Large intestine (tissue), 12 donors: ENCODE measurements around the gene OLFM2. TPM values are rescaled to one million over a fixed set of nuclear protein-coding genes. Genes with fewer than 3 reads are reported as not detected.

ENCODE experiments used
- DNase-seq, 2 donors: peaks; one replicate each; pipeline versions ENCODE4 v3.0.0 to v3.0.0-alpha.2; 2013
- H3K27ac ChIP-seq: one replicate; pipeline ENCODE4 v1.5.1; 2013; ENCODE audit warnings: low read length
- H3K27me3 ChIP-seq: 2 replicates; pipeline ENCODE4 v1.6.1; 2013; ENCODE audit warnings: low read length; ENCODE audit not compliant: control insufficient read depth, insufficient read depth
- H3K36me3 ChIP-seq: 2 replicates; pipeline ENCODE4 v1.6.1; 2013; ENCODE audit warnings: low read length; ENCODE audit not compliant: control insufficient read depth, insufficient read depth
- H3K4me1 ChIP-seq: one replicate; pipeline ENCODE4 v1.6.1; 2013; ENCODE audit warnings: low read length; ENCODE audit not compliant: control insufficient read depth, insufficient read depth
- H3K4me3 ChIP-seq: one replicate; pipeline ENCODE4 v1.5.1; 2013; ENCODE audit warnings: low read length
- H3K9me3 ChIP-seq: one replicate; pipeline ENCODE4 v1.6.1; 2013; ENCODE audit warnings: mild to moderate bottlenecking, low read depth, low read length, moderate library complexity; ENCODE audit not compliant: control insufficient read depth
- WGBS: methylation state at CpG from one replicate; pipeline ENCODE4 v1.1.5; 2013; ENCODE audit warnings: low lambda C conversion rate; ENCODE audit not compliant: insufficient coverage; 5-methylcytosine and 5-hydroxymethylcytosine counted together
- long read RNA-seq, 11 donors: transcript quantifications; one replicate each; lab custom pipeline, GENCODE V29; 2026
- polyA plus RNA-seq: library from polyadenylated mRNA; unstranded; fragments of 120-200 nt; gene quantifications from one replicate; pipeline ENCODE4 v1.2.1, GENCODE V29; 2013

OLFM2 gene
- 15.9 TPM for polyA plus RNA-seq
- long read RNA-seq, donor 1, partial matches to known transcripts = 0 of 3 reads
- long read RNA-seq, donor 1, other reads (novel, unspliced or antisense) = 0 of 3 reads
- long read RNA-seq, donor 2, partial matches to known transcripts = 0 of 5 reads
- long read RNA-seq, donor 2, other reads (novel, unspliced or antisense) = 0 of 5 reads
- long read RNA-seq, donor 3 = 0 reads
- long read RNA-seq, donor 4 = 0 reads
- long read RNA-seq, donor 5, transcript OLFM2-201 (6 exons, 2,019 nt) = major isoform, 7 of 9 reads
- long read RNA-seq, donor 5, partial matches to known transcripts = 0 of 9 reads
- long read RNA-seq, donor 5, other reads (novel, unspliced or antisense) = 0 of 9 reads
- long read RNA-seq, donor 6, transcript OLFM2-201 (6 exons, 2,019 nt) = major isoform, 7 of 48 reads
- long read RNA-seq, donor 6, partial matches to known transcripts = 14 of 48 reads
- long read RNA-seq, donor 6, other reads (novel, unspliced or antisense) = 22 of 48 reads
- long read RNA-seq, donor 7, transcript OLFM2-201 (6 exons, 2,019 nt) = major isoform, 6 of 7 reads
- long read RNA-seq, donor 7, partial matches to known transcripts = 0 of 7 reads
- long read RNA-seq, donor 7, other reads (novel, unspliced or antisense) = 0 of 7 reads
- long read RNA-seq, donor 8, partial matches to known transcripts = 0 of 4 reads
- long read RNA-seq, donor 8, other reads (novel, unspliced or antisense) = 0 of 4 reads
- long read RNA-seq, donor 9, partial matches to known transcripts = 0 of 2 reads
- long read RNA-seq, donor 9, other reads (novel, unspliced or antisense) = 0 of 2 reads
- long read RNA-seq, donor 10, transcript OLFM2-201 (6 exons, 2,019 nt) = major isoform, 5 of 6 reads
- long read RNA-seq, donor 10, partial matches to known transcripts = 0 of 6 reads
- long read RNA-seq, donor 10, other reads (novel, unspliced or antisense) = 0 of 6 reads
- long read RNA-seq, donor 11, partial matches to known transcripts = 0 of 6 reads
- long read RNA-seq, donor 11, other reads (novel, unspliced or antisense) = 0 of 6 reads

DNA sequence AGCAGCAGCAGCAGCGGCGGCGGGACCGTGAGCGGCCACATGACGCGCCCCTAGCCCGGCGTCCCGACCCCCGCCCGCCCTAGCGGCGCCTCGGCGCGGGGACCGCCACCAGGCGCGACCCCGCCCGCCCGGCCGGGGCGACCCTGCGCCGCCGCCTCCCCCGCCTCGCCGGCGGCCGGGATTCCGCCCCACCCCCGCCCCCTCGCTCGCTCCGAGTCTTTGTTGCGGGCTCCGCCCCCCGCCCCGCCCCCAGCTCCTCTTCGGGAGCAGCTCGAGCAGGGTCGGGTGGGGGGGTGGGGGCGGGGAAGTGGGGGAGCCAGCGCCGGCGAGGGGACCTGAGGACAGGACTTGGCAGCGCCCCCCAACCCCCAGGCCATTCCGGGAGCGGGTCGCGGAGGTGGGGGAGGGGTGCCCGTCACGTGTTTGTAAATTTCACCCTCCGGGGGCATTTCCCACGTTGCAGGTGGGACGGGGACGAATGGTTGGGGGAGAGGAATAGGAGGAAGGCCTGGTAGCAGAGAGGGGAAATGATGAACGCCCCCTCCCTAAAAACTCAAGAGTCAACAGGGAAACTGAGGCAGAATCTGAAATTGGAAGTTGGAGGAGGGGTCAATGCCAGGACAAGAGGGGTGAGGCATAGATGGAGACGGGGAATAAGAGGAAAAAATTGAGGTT is at the start of gene OLFM2:
OLFM2 (minus strand) TSS at position 190 of the 675 bp plus-strand sequence; CDS start at position 41, 149 bp downstream.
- no CpG with 5 or more reads among the region's 62 CpGs for WGBS
- no peak within 1 kb of the TSS for H3K27ac ChIP-seq
- DNase-seq = no peak

DNA sequence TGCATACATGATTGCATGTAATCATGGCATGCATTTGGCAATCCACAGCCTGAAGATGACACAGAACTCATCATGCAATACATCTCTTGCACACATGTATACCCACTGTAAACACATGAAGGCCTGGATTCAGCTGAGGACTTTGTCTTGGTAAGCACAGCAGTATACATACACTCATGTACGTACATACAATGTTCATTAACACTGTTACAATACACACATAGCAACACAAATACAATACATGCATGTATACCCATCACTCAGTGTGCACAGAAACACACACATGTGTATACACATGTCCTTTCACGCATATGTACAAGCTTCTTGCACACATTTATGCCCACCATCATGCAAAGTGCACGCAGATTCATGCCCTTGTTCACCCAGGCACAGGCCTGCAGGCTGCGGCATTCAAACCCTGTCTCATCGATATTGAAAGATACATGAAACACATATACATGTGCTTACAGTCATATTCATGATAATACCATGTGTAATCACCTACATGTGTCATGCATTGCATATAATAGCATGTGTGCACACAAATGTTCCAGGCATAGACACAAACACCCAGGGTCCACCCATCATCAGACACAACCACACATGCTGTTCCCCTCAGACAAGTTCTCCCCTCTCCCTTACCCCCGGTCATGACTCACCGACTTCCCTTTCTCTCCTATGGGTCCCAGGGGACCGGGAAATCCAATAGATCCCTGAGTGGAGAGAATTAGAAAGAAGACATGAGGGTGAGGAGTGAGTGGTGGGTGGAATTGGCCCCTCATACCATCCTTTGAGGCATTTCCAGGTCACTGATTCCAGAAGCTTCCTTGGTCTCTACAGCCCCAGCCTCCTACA is 45.3 kb upstream of the OLFM2 start:
- H3K9me3 ChIP-seq = no peaks in the 10 kb centered on the region
- H3K4me3 ChIP-seq = no peak overlapping the region
- no peaks in the 10 kb centered on the region for H3K4me1 ChIP-seq
- no peak overlapping the region for H3K27ac ChIP-seq
- no peaks in the 10 kb centered on the region for H3K27me3 ChIP-seq
- WGBS = no CpG with 5 or more reads among the region's 8 CpGs
- no peaks in the 10 kb centered on the region for H3K36me3 ChIP-seq
- DNase-seq = no peak

More for the DNA sequence above, at the start of gene OLFM2:
- Histone ChIP-seq H3K4me1 (peaks cover 3% of the 10 kb centered on the region), H3K27me3 (peaks cover 45% of the 10 kb centered on the region), H3K4me3 (peak within 1 kb of the TSS; percentile 16), H3K36me3 (no peaks in the 10 kb centered on the region), H3K9me3 (no peaks in the 10 kb centered on the region)

GRCh38 chr19:9972103-9972502 is 35.8 kb upstream of the OLFM2 start:
- H3K27me3 ChIP-seq = peaks cover 3% of the 10 kb centered on the region
- H3K4me1 ChIP-seq = no peaks in the 10 kb centered on the region
- DNase-seq = no peak
- H3K4me3 ChIP-seq = no peak overlapping the region
- no peak overlapping the region for H3K27ac ChIP-seq
- H3K9me3 ChIP-seq = peaks cover 4% of the 10 kb centered on the region
- no peaks in the 10 kb centered on the region for H3K36me3 ChIP-seq
- 94% methylated on average over 5 of the region's 6 CpGs for WGBS

DNA sequence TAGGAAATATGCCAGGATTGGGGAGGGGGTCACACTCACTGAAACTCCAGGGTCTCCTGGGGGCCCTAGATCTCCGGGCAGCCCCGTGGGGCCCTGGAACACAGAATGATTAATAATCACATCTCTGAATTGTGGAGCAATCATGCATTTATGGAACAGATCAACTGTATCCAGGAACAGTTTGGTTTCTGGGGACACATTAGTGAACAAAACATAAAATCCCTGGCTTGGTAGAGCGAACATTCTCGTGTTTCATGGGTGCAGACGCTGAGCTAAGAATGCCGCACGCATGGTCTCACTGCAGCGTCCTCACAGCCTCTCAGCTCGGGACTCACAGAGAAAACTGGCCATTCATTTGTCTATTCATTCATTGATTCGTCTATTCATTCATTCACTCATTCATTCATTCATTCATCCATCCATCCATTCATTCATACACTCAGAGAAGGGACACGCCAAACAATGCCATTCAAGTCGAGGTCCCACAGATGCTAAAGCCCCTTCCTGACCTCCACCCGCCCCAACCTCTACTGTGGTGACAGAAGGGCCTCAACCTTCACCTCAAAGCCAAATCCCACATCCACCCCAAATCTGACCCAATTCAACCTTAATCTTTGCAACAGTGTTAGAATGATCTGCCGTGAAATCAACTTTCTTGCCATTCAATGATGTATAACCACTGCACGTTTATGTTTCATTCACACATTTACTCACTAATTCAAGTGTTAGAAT is 35.0 kb upstream of the OLFM2 start:
- Histone ChIP-seq H3K9me3 (peaks cover 4% of the 10 kb centered on the region), H3K4me1 (no peaks in the 10 kb centered on the region), H3K27ac (no peak overlapping the region), H3K36me3 (no peaks in the 10 kb centered on the region), H3K4me3 (no peak overlapping the region), H3K27me3 (peaks cover 10% of the 10 kb centered on the region)
- DNase-seq = no peak
- WGBS = 84% methylated on average over 7 of the region's 15 CpGs

GRCh38 chr19:9970481-9970880 is 34.2 kb upstream of the OLFM2 start:
- Histone ChIP-seq H3K27ac (no peak overlapping the region), H3K4me1 (no peaks in the 10 kb centered on the region), H3K27me3 (peaks cover 19% of the 10 kb centered on the region), H3K9me3 (peaks cover 4% of the 10 kb centered on the region), H3K4me3 (no peak overlapping the region), H3K36me3 (no peaks in the 10 kb centered on the region)
- no CpG with 5 or more reads among the region's 8 CpGs for WGBS
- no peak for DNase-seq

DNA sequence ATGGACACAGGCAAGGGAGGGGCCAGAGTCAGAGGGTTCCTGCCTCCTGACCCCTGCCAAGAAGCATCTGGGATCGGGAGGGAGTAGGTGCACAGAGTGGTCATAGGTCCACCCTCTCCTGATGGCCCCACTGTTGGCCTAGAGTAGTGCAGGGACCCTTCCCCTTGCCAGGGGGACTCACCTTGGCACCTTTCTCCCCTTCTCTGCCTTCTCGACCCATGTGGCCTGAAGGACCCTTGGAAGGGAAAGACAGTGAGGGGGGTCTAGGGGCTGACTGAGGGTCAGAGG is 33.3 kb upstream of the OLFM2 start:
- Histone ChIP-seq H3K9me3 (peaks cover 4% of the 10 kb centered on the region), H3K27me3 (peaks cover 19% of the 10 kb centered on the region), H3K36me3 (no peaks in the 10 kb centered on the region)

GRCh38 chr19:9968820-9969687 is 32.7 kb upstream of the OLFM2 start:
- H3K4me3 ChIP-seq = no peak overlapping the region
- WGBS = no CpG with 5 or more reads among the region's 8 CpGs
- H3K27me3 ChIP-seq = peaks cover 19% of the 10 kb centered on the region
- H3K4me1 ChIP-seq = no peaks in the 10 kb centered on the region
- DNase-seq = no peak
- H3K36me3 ChIP-seq = no peaks in the 10 kb centered on the region
- peaks cover under 1% of the 10 kb centered on the region for H3K9me3 ChIP-seq
- H3K27ac ChIP-seq = no peak overlapping the region

More for the DNA sequence above, 33.3 kb upstream of the OLFM2 start:
- Histone ChIP-seq H3K4me1 (no peaks in the 10 kb centered on the region), H3K4me3 (no peak overlapping the region), H3K27ac (no peak overlapping the region)
- no CpG with 5 or more reads among the region's 2 CpGs for WGBS
- DNase-seq = no peak

DNA sequence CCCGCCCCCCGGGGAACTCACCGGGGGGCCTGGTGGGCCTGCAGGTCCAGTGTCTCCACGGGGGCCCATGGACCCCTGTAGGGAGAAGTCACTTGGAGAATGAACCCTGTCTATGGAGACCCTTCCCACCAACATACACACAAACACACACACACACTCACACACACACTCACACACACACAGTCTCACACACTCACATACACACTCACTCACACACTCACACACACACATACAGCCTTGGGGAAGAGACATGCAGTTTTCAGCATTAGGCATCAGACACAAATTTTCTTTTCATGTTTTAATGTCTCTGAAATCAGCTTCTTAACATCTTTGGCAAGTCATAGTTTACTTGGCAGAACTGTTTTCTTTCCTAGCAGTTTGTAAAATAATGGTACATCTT is 31.0 kb upstream of the OLFM2 start:
- Histone ChIP-seq H3K36me3 (no peaks in the 10 kb centered on the region), H3K4me1 (no peaks in the 10 kb centered on the region), H3K27ac (no peak overlapping the region), H3K9me3 (no peaks in the 10 kb centered on the region), H3K4me3 (no peak overlapping the region), H3K27me3 (peaks cover 19% of the 10 kb centered on the region)
- DNase-seq = no peak
- no CpG with 5 or more reads among the region's 4 CpGs for WGBS
